Suprapubic skin (tissue), 4 donors: ENCODE data around the gene LGALS1. TPM values are rescaled to one million over a fixed set of nuclear protein-coding genes. Genes with fewer than 3 reads are reported as not detected.

ENCODE experiments used
- DNase-seq, 2 donors: peaks; one replicate each; pipeline ENCODE4 v3.0.0-alpha.2; 2019; ENCODE audit warnings: low spot score in 2 of 2
- H3K27ac ChIP-seq: fragments of 200-600 bp; sonication (generic); one replicate; pipeline ENCODE4 v1.5.1; 2019
- H3K27me3 ChIP-seq: fragments of 200-600 bp; sonication (generic); one replicate; pipeline ENCODE4 v1.5.1; 2019
- H3K36me3 ChIP-seq: fragments of 200-600 bp; sonication (generic); one replicate; pipeline ENCODE4 v1.5.1; 2019
- H3K4me1 ChIP-seq: fragments of 200-600 bp; sonication (generic); one replicate; pipeline ENCODE4 v1.5.1; 2019
- H3K4me3 ChIP-seq: fragments of 200-600 bp; sonication (generic); one replicate; pipeline ENCODE4 v1.5.1; 2019; ENCODE audit warnings: mild to moderate bottlenecking
- H3K9me3 ChIP-seq: fragments of 200-600 bp; sonication (generic); one replicate; pipeline ENCODE4 v1.5.1; 2019
- EP300 ChIP-seq: sonication (generic); formaldehyde crosslinking; IDR thresholded peaks from one replicate; pipeline ENCODE4 v1.6.1; 2017; ENCODE audit warnings: antibody characterized with exemption
- POLR2A ChIP-seq, 2 donors: fragments of 450-650 bp; IDR thresholded peaks; one replicate each; pipeline ENCODE4 v1.6.1; 2017; ENCODE audit warnings: antibody characterized with exemption in 2 of 2, mild to moderate bottlenecking in 2 of 2, moderate library complexity in 2 of 2
- POLR2AphosphoS5 ChIP-seq, 3 donors: sonication (generic); formaldehyde crosslinking; IDR thresholded peaks; one replicate each; pipeline ENCODE4 v1.6.1; 2017; ENCODE audit warnings: antibody characterized with exemption in 3 of 3
- WGBS: methylation state at CpG from one replicate; pipeline ENCODE4 v1.1.5; 2018; 5-methylcytosine and 5-hydroxymethylcytosine counted together
- total RNA-seq, 4 donors: library from RNA; depleted of rRNA; stranded (reverse); fragments of >200 nt; gene quantifications; one replicate each; pipeline ENCODE4 v1.1.0, GENCODE V29; 2016
- TF ChIP-seq, protein P1 (sequence below), 2 donors: fragments of 200-600 bp in 1 of 2; fragments of 450-650 bp in 1 of 2; sonication (generic) in 1 of 2; IDR thresholded peaks; one replicate each; pipeline ENCODE4 v1.5.1; 2016 to 2019; ENCODE audit warnings: antibody characterized with exemption in 2 of 2, mild to moderate bottlenecking in 1 of 2, moderate library complexity in 1 of 2

LGALS1 gene
- total RNA-seq, 4 donors from 2014 or later = 138 to 277 (median 207) TPM

GRCh38 chr22:37639771-37640590 is 35.5 kb upstream of the LGALS1 start:
- H3K27me3 ChIP-seq = no peaks in the 10 kb centered on the region
- peaks cover 69% of the 10 kb centered on the region for H3K4me1 ChIP-seq
- 5% methylated on average over 24 of the region's 27 CpGs for WGBS
- no peaks in the 10 kb centered on the region for H3K9me3 ChIP-seq
- peaks cover 15% of the 10 kb centered on the region for H3K36me3 ChIP-seq
- TF ChIP-seq EP300 (no peak), POLR2A (IDR thresholded peaks at IDR 0.05) (no peak), POLR2AphosphoS5 (IDR thresholded peaks at IDR 0.05) (no peak)
- TF ChIP-seq, protein P1, sequence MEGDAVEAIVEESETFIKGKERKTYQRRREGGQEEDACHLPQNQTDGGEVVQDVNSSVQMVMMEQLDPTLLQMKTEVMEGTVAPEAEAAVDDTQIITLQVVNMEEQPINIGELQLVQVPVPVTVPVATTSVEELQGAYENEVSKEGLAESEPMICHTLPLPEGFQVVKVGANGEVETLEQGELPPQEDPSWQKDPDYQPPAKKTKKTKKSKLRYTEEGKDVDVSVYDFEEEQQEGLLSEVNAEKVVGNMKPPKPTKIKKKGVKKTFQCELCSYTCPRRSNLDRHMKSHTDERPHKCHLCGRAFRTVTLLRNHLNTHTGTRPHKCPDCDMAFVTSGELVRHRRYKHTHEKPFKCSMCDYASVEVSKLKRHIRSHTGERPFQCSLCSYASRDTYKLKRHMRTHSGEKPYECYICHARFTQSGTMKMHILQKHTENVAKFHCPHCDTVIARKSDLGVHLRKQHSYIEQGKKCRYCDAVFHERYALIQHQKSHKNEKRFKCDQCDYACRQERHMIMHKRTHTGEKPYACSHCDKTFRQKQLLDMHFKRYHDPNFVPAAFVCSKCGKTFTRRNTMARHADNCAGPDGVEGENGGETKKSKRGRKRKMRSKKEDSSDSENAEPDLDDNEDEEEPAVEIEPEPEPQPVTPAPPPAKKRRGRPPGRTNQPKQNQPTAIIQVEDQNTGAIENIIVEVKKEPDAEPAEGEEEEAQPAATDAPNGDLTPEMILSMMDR (IDR thresholded peaks at IDR 0.05) = no peak
- DNase-seq = no peak
- peak overlapping the region; percentile 51 for H3K27ac ChIP-seq
- peak overlapping the region; percentile 75 for H3K4me3 ChIP-seq

- Histone ChIP-seq H3K27ac (peak overlapping the region; percentile 51), H3K4me1 (peaks cover 66% of the 10 kb centered on the region), H3K27me3 (no peaks in the 10 kb centered on the region), H3K4me3 (peak overlapping the region; percentile 75), H3K9me3 (no peaks in the 10 kb centered on the region), H3K36me3 (peaks cover 21% of the 10 kb centered on the region)
- no peak for DNase-seq
- no peak for TF ChIP-seq POLR2A (IDR thresholded peaks at IDR 0.05)
- no peak for TF ChIP-seq EP300
- TF ChIP-seq, protein P1 (IDR thresholded peaks at IDR 0.05) = no peak
- no peak for TF ChIP-seq POLR2AphosphoS5 (IDR thresholded peaks at IDR 0.05)
- WGBS = 37% methylated on average over 6 of the region's 24 CpGs
Measured at GRCh38 chr22:37640591-37641560, 34.6 kb upstream of the LGALS1 start.

DNA sequence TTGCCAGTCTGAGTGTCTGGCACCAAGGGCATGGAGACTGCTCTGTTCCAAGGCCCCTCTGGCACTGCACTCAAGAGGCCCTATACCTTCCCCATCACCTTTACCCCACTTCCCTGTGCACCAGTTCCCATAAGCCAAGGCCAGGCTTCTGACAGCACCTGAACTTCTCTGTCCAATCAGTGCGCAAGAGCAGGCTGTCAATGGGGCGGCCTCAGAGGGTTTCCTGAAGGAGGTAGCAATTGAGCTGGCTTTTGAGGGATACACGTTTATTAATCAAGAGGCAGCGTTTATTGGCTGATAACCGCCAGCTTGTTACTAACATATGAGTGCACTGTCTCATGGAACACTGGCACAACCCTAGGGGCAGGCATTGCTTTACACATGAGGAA is 33.9 kb upstream of the LGALS1 start:
- 78% methylated on average over 5 of the region's 5 CpGs for WGBS
- peak overlapping the region; percentile 75 for H3K4me3 ChIP-seq
- H3K36me3 ChIP-seq = peaks cover 21% of the 10 kb centered on the region
- no peaks in the 10 kb centered on the region for H3K9me3 ChIP-seq
- H3K27me3 ChIP-seq = no peaks in the 10 kb centered on the region
- DNase-seq = no peak
- TF ChIP-seq EP300 (no peak), POLR2AphosphoS5 (IDR thresholded peaks at IDR 0.05) (no peak), POLR2A (IDR thresholded peaks at IDR 0.05) (no peak)
- TF ChIP-seq, protein P1 (IDR thresholded peaks at IDR 0.05) = no peak
- H3K4me1 ChIP-seq = peaks cover 63% of the 10 kb centered on the region
- peak overlapping the region; percentile 51 for H3K27ac ChIP-seq

DNA sequence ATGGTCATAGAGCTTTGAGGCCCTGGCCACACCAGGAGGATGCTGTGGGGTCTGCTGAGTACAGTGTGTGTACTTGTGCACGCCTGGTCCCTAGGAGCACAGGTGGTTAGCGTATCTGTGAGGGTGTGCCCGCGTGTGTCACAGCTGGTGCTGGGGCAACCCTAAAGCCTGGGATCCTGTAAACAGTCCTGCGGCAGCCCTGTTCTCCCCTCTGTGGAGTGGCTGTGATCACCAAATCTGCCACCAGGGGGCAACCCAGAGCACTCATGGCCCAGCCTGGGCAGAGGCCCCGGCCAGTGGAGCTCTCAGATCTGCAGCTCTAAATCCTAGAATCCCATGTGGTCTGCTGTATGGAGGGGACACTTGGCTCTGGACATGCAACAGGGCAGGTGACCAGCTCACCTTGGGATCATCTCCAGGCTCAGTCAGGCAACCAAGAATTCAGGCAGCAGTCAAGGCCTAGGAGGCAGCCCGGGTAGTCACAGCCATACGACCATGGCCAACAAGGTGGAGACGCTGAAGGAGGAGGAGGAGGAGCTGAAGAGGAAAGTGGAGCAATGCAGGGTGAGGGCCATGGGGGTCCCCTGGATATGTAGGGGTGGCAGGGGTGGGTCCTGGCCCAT is 32.1 kb upstream of the LGALS1 start:
- Histone ChIP-seq H3K36me3 (peaks cover 34% of the 10 kb centered on the region), H3K27me3 (no peaks in the 10 kb centered on the region), H3K27ac (no peak overlapping the region), H3K4me1 (peaks cover 53% of the 10 kb centered on the region), H3K9me3 (no peaks in the 10 kb centered on the region), H3K4me3 (no peak overlapping the region)
- WGBS = 52% methylated on average over 4 of the region's 9 CpGs
- peak; percentile 89 to 92 for DNase-seq
- TF ChIP-seq POLR2A (IDR thresholded peaks at IDR 0.05) (no peak), EP300 (no peak), POLR2AphosphoS5 (IDR thresholded peaks at IDR 0.05) (no peak)
- TF ChIP-seq, protein P1 (IDR thresholded peaks at IDR 0.05) = peak; percentile 80 to 91
